SK-N-SH treated with all-trans-retinoic acid at 6 μM for 48 hours (cell line): ENCODE measurements around the gene COA8.

Source experiments
- ATAC-seq: fragments of 200-7000 bp; cut with Tn5 transposase; 3 replicates; pipeline ENCODE4 v1.9.1; 2020; ENCODE audit warnings: mild to moderate bottlenecking, moderate library complexity
- ARNTL ChIP-seq: fragments of 450-650 bp; formaldehyde crosslinking; IDR thresholded peaks from 2 replicates; pipeline ENCODE4 v1.5.0; 2020; ENCODE audit warnings: low read depth, mild to moderate bottlenecking, moderate library complexity, borderline replicate concordance
- BACH2 ChIP-seq: fragments of 250-450 bp; sonication (Bioruptor Pico); IDR thresholded peaks from 2 replicates; pipeline ENCODE4 v1.9.0; 2021; ENCODE audit warnings: mild to moderate bottlenecking, borderline replicate concordance
- CSDC2 ChIP-seq: fragments of 250-450 bp; sonication (Bioruptor Pico); IDR thresholded peaks from 2 replicates; pipeline ENCODE4 v1.5.0; 2020; ENCODE audit warnings: mild to moderate bottlenecking, moderate library complexity
- ESRRG ChIP-seq: fragments of 250-450 bp; sonication (Bioruptor Pico); IDR thresholded peaks from 2 replicates; pipeline ENCODE4 v1.6.1; 2021; ENCODE audit warnings: mild to moderate bottlenecking
- GLIS3 ChIP-seq: fragments of 250-450 bp; sonication (Bioruptor Pico); IDR thresholded peaks from 2 replicates; pipeline ENCODE4 v1.5.0; 2020; ENCODE audit warnings: mild to moderate bottlenecking, moderate library complexity
- ISL1 ChIP-seq: fragments of 250-450 bp; sonication (Bioruptor Pico); IDR thresholded peaks from 2 replicates; pipeline ENCODE4 v2.1.2; 2022; ENCODE audit warnings: mild to moderate bottlenecking, moderate library complexity
- OSR1 ChIP-seq: fragments of 250-450 bp; sonication (Bioruptor Pico); IDR thresholded peaks from 2 replicates; pipeline ENCODE4 v1.8.0; 2022; ENCODE audit warnings: moderate library complexity, mild to moderate bottlenecking, inconsistent platforms
- PPARA ChIP-seq: fragments of 250-450 bp; sonication (Bioruptor Pico); IDR thresholded peaks from 2 replicates; pipeline ENCODE4 v1.5.0; 2020; ENCODE audit warnings: mild to moderate bottlenecking, borderline replicate concordance
- RARB ChIP-seq: fragments of 250-450 bp; sonication (Bioruptor Pico); IDR thresholded peaks from 2 replicates; pipeline ENCODE4 v1.8.0; 2021; ENCODE audit warnings: mild to moderate bottlenecking, moderate library complexity
- TCF4 ChIP-seq: fragments of 250-450 bp; sonication (Bioruptor Pico); IDR thresholded peaks from 2 replicates; pipeline ENCODE4 v1.8.0; 2021; ENCODE audit warnings: mild to moderate bottlenecking, moderate library complexity, borderline replicate concordance
- ZC3H10 ChIP-seq: fragments of 250-450 bp; sonication (Bioruptor Pico); IDR thresholded peaks from 2 replicates; pipeline ENCODE4 v1.5.1; 2021; ENCODE audit warnings: mild to moderate bottlenecking, moderate library complexity
- ZFP3 ChIP-seq: fragments of 250-450 bp; sonication (Bioruptor Pico); IDR thresholded peaks from 2 replicates; pipeline ENCODE4 v1.5.0; 2020; ENCODE audit warnings: mild to moderate bottlenecking, moderate library complexity
- ZNF565 ChIP-seq: fragments of 450-650 bp; formaldehyde crosslinking; conservative IDR thresholded peaks from 2 replicates; pipeline ENCODE4 v1.5.0; 2020; ENCODE audit warnings: low read depth, mild to moderate bottlenecking, moderate library complexity
- ZNF70 ChIP-seq: fragments of 450-650 bp; formaldehyde crosslinking; IDR thresholded peaks from 2 replicates; pipeline ENCODE4 v1.5.0; 2020; ENCODE audit warnings: mild to moderate bottlenecking, moderate library complexity
- ZNF8 ChIP-seq: fragments of 450-650 bp; formaldehyde crosslinking; IDR thresholded peaks from 2 replicates; pipeline ENCODE4 v1.5.0; 2020; ENCODE audit warnings: mild to moderate bottlenecking, moderate library complexity
- TF ChIP-seq, protein P1 (sequence below): fragments of 250-450 bp; sonication (Bioruptor Pico); IDR thresholded peaks from 2 replicates; pipeline ENCODE4 v1.5.1; 2020; ENCODE audit warnings: low read depth, mild to moderate bottlenecking, moderate library complexity
- TF ChIP-seq, protein P2 (sequence below): fragments of 250-450 bp; sonication (Bioruptor Pico); IDR thresholded peaks from 2 replicates; pipeline ENCODE4 v1.8.0; 2021; ENCODE audit warnings: low read depth, mild to moderate bottlenecking, moderate library complexity, borderline replicate concordance
- TF ChIP-seq, protein P3 (sequence below): fragments of 250-450 bp; sonication (Bioruptor Pico); IDR thresholded peaks from 2 replicates; pipeline ENCODE4 v1.8.0; 2020; ENCODE audit warnings: mild to moderate bottlenecking, moderate library complexity, borderline replicate concordance
- TF ChIP-seq, protein P4 (sequence below): fragments of 250-450 bp; sonication (Bioruptor Pico); IDR thresholded peaks from 2 replicates; pipeline ENCODE4 v1.5.1; 2021; ENCODE audit warnings: mild to moderate bottlenecking, moderate library complexity
- TF ChIP-seq, protein P5 (sequence below): fragments of 250-450 bp; sonication (Bioruptor Pico); IDR thresholded peaks from 2 replicates; pipeline ENCODE4 v1.5.0; 2020; ENCODE audit warnings: mild to moderate bottlenecking, moderate library complexity

Gene COA8, protein sequence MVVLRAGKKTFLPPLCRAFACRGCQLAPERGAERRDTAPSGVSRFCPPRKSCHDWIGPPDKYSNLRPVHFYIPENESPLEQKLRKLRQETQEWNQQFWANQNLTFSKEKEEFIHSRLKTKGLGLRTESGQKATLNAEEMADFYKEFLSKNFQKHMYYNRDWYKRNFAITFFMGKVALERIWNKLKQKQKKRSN

DNA sequence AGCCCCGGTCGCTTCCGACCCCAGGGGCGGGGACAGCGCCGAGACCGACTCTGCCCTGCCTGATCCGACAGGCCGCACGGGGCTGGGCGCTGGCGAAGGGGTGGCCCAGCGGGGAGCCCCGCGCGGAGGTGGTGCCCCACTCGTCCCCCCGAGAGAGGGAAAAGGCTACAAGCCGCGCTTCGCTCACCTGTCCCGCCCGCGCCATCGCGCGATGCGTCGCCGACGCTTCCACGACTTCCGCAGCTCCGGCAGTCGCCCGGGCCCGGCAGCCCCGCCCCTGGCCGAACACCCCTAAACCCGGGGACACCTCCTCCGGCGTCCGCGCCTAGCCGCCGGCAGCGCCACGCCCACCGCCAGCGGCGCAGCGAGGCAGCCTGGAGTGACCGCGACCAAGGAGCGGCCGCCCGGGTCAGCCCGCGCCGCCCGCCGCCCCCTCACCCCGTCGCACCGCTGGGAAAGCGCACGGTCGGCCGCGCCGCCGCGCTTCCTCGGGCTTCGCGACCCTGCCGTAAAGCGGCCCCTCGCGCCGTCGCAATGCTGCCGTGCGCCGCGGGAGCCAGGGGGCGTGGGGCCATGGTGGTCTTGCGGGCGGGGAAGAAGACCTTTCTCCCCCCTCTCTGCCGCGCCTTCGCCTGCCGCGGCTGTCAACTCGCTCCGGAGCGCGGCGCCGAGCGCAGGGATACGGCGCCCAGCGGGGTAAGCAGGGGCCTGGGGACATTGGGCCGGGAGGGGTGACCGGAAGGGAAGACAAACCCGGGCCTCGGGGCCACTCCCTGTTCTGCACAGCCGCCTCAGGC is at the start of gene COA8, which contains the start of gene BAG5:
TSS of gene COA8 (plus strand) at position 532 of the 797 bp plus-strand sequence. CDS start at position 574, 42 bp downstream.
TSS of gene BAG5 (minus strand) at position 229 of the 797 bp plus-strand sequence. CDS start 1,493 bp downstream, outside the sequence.
- ATAC-seq: peak; percentile 85
- TF ChIP-seq TCF4: no peak
- no peak for TF ChIP-seq PPARA (CRISPR knock-in tag)
- no peak for TF ChIP-seq GLIS3 (CRISPR knock-in tag)
- no peak for TF ChIP-seq CSDC2
- no peak for TF ChIP-seq ZNF8
- no peak for TF ChIP-seq ARNTL (CRISPR knock-in tag)
- TF ChIP-seq RARB: no peak
- no peak for TF ChIP-seq ISL1 (CRISPR knock-in tag)
- TF ChIP-seq, protein P1, sequence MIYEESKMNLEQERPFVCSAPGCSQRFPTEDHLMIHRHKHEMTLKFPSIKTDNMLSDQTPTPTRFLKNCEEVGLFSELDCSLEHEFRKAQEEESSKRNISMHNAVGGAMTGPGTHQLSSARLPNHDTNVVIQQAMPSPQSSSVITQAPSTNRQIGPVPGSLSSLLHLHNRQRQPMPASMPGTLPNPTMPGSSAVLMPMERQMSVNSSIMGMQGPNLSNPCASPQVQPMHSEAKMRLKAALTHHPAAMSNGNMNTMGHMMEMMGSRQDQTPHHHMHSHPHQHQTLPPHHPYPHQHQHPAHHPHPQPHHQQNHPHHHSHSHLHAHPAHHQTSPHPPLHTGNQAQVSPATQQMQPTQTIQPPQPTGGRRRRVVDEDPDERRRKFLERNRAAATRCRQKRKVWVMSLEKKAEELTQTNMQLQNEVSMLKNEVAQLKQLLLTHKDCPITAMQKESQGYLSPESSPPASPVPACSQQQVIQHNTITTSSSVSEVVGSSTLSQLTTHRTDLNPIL (CRISPR knock-in tag): no peak
- no peak for TF ChIP-seq ZC3H10 (CRISPR knock-in tag)
- TF ChIP-seq ZFP3: no peak
- TF ChIP-seq OSR1 (CRISPR knock-in tag): no peak

DNA sequence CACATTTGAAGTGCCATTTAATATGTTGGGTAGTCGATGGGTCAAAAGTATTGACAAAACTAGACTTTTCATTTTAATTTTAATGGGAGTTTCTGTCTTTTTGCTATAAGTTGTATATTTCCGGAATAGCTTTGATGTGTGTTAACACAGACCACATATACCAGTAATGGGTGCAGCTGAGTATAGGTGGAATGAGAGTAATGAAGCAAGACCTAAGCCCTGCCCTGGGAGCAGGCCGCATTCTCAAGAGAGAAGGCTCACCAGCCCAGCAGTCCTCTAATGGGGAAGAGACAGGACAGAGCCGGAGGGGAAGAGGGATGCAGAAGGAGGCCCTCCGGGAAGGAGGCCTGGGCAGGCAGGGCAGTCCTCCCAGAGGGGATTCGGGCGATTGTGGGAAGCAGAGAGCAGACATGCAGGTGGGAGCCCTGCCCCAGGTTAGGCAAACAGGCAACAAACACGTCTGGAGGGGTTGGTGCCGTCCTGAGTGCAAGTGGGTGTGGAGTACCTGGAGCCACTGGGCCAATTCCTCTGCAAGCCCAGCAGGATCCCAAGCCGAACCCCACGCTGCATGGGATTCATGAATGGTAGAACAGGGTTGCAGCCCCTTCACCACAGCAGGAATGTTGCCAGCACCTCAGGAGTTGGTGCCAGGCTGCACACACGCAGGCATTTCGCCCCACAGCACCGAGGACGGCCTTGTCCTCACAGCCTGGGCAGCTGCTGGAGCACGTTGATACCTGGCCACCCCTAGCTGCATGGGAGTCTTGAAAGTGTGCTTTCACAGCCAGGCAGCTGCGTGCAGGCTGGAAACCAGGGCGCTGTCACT is 48.0 kb upstream of the COA8 start:
- TF ChIP-seq BACH2 (CRISPR knock-in tag) (no peak), OSR1 (CRISPR knock-in tag) (no peak), ARNTL (CRISPR knock-in tag) (no peak), ZNF565 (no peak)
- TF ChIP-seq, protein P2, sequence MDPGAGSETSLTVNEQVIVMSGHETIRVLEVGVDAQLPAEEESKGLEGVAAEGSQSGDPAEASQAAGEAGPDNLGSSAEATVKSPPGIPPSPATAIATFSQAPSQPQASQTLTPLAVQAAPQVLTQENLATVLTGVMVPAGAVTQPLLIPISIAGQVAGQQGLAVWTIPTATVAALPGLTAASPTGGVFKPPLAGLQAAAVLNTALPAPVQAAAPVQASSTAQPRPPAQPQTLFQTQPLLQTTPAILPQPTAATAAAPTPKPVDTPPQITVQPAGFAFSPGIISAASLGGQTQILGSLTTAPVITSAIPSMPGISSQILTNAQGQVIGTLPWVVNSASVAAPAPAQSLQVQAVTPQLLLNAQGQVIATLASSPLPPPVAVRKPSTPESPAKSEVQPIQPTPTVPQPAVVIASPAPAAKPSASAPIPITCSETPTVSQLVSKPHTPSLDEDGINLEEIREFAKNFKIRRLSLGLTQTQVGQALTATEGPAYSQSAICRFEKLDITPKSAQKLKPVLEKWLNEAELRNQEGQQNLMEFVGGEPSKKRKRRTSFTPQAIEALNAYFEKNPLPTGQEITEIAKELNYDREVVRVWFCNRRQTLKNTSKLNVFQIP (CRISPR knock-in tag): no peak
- TF ChIP-seq, protein P3, sequence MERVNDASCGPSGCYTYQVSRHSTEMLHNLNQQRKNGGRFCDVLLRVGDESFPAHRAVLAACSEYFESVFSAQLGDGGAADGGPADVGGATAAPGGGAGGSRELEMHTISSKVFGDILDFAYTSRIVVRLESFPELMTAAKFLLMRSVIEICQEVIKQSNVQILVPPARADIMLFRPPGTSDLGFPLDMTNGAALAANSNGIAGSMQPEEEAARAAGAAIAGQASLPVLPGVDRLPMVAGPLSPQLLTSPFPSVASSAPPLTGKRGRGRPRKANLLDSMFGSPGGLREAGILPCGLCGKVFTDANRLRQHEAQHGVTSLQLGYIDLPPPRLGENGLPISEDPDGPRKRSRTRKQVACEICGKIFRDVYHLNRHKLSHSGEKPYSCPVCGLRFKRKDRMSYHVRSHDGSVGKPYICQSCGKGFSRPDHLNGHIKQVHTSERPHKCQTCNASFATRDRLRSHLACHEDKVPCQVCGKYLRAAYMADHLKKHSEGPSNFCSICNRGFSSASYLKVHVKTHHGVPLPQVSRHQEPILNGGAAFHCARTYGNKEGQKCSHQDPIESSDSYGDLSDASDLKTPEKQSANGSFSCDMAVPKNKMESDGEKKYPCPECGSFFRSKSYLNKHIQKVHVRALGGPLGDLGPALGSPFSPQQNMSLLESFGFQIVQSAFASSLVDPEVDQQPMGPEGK: no peak
- TF ChIP-seq, all 23 proteins: peak for 0
- ATAC-seq: no peak

DNA sequence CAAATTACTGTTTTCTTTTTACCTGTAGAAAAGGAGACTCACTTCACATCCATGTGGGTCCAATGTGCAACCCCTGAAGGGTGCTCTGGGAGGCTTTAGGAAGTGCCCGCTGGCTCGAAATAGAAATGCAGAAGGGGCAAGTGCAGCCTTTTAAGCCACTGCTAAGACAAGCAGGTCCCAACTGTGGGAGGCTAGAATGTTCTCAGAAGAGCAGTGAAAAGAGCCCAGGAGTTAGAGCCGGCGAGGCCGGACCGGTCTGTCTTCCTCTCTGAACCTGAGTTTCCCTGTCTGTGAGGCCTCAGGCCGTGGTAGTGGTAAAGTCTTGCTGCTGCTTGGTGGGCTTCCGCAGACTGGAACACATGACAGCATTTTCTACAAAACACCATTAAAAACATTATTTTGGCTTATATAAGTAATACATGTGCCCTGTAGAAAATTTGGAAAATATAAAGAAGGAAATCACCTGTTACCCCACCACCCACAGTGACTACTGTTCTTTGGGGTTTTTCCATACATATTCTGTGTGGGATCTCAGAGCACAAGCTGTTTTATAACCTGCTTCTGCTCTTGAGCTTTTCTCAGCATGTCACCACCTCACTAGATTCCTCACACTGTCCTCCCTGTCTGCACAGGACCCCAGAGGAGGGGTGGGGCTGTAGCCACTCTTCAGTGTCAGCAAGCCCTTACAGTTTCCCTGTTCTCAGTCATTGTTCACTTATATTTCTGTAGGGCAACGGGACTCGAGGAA is 46.2 kb upstream of the COA8 start:
- TF ChIP-seq ZC3H10 (CRISPR knock-in tag) (no peak), BACH2 (CRISPR knock-in tag) (no peak), GLIS3 (CRISPR knock-in tag) (no peak), ESRRG (CRISPR knock-in tag) (no peak), OSR1 (CRISPR knock-in tag) (no peak), CSDC2 (no peak), RARB (no peak), ISL1 (CRISPR knock-in tag) (no peak), ZFP3 (no peak), ZNF70 (CRISPR knock-in tag) (no peak)
- TF ChIP-seq, protein P3: no peak
- TF ChIP-seq, protein P1 (CRISPR knock-in tag): no peak
- TF ChIP-seq, protein P4, sequence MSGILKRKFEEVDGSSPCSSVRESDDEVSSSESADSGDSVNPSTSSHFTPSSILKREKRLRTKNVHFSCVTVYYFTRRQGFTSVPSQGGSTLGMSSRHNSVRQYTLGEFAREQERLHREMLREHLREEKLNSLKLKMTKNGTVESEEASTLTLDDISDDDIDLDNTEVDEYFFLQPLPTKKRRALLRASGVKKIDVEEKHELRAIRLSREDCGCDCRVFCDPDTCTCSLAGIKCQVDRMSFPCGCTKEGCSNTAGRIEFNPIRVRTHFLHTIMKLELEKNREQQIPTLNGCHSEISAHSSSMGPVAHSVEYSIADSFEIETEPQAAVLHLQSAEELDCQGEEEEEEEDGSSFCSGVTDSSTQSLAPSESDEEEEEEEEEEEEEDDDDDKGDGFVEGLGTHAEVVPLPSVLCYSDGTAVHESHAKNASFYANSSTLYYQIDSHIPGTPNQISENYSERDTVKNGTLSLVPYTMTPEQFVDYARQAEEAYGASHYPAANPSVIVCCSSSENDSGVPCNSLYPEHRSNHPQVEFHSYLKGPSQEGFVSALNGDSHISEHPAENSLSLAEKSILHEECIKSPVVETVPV (CRISPR knock-in tag): no peak
- TF ChIP-seq, protein P5, sequence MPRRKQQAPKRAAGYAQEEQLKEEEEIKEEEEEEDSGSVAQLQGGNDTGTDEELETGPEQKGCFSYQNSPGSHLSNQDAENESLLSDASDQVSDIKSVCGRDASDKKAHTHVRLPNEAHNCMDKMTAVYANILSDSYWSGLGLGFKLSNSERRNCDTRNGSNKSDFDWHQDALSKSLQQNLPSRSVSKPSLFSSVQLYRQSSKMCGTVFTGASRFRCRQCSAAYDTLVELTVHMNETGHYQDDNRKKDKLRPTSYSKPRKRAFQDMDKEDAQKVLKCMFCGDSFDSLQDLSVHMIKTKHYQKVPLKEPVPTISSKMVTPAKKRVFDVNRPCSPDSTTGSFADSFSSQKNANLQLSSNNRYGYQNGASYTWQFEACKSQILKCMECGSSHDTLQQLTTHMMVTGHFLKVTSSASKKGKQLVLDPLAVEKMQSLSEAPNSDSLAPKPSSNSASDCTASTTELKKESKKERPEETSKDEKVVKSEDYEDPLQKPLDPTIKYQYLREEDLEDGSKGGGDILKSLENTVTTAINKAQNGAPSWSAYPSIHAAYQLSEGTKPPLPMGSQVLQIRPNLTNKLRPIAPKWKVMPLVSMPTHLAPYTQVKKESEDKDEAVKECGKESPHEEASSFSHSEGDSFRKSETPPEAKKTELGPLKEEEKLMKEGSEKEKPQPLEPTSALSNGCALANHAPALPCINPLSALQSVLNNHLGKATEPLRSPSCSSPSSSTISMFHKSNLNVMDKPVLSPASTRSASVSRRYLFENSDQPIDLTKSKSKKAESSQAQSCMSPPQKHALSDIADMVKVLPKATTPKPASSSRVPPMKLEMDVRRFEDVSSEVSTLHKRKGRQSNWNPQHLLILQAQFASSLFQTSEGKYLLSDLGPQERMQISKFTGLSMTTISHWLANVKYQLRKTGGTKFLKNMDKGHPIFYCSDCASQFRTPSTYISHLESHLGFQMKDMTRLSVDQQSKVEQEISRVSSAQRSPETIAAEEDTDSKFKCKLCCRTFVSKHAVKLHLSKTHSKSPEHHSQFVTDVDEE: no peak
- ATAC-seq: no peak
